H1 (cell line): Measurements from ENCODE around the gene NR1H3. TPM values are rescaled to one million over a fixed set of nuclear protein-coding genes. Genes with fewer than 3 reads are reported as not detected.

ENCODE experiments used
- BCL11A ChIP-seq, 2 experiments: IDR thresholded peaks; one replicate each; pipeline ENCODE4 v1.6.1; 2011; ENCODE audit warnings: low read depth in 2 of 2, low read length in 2 of 2, mild to moderate bottlenecking in 2 of 2
- CBX8 ChIP-seq: fragments of 300-800, 300-1000 bp; sonication (generic); IDR thresholded peaks from 2 replicates; pipeline ENCODE4 v1.7.1; 2016; ENCODE audit warnings: low read depth, low read length, borderline replicate concordance
- CHD7 ChIP-seq: fragments of 300-600 bp; sonication (generic); IDR thresholded peaks from 2 replicates; pipeline ENCODE4 v1.7.1; 2012; ENCODE audit warnings: low read length, moderate library complexity, mild to moderate bottlenecking, inconsistent platforms; ENCODE audit not compliant: insufficient replicate concordance
- GTF2F1 ChIP-seq: IDR thresholded peaks from 2 replicates; pipeline ENCODE4 v1.6.1; 2012; ENCODE audit warnings: low read depth, low read length, improper control_type of control experiment, borderline replicate concordance
- MAFK ChIP-seq: IDR thresholded peaks from 2 replicates; pipeline ENCODE4 v1.6.1; 2012; ENCODE audit warnings: low read depth, mild to moderate bottlenecking, improper control_type of control experiment, low read length
- polyA plus RNA-seq, 7 experiments: library from polyadenylated mRNA; depleted of rRNA in 3 of 7; stranded (reverse) in 5 of 7; unstranded in 2 of 7; fragments of >200 nt in 5 of 7; fragments of 200-250 nt in 2 of 7; gene quantifications; 1 replicate in 5 of 7; 2 replicates in 1 of 7; 4 replicates in 1 of 7; pipeline versions ENCODE4 v1.2.1 to v1.2.3, GENCODE V29; 2011 to 2013; ENCODE audit warnings: missing spikeins in 2 of 7, mixed read lengths in 2 of 7
- total RNA-seq: library from RNA; stranded (reverse); fragmentation: NEBNext Ultra II Directional; extraction: Animal tissue kit (Norgen Biotek cat#: 25700); gene quantifications from 2 replicates; pipeline ENCODE4 v1.2.1, GENCODE V29; 2021

NR1H3 gene
- total and polyA plus RNA-seq, 2 of the 8 experiments (the other 6 are each of a cell fraction or from before 2014, with no cell fraction given): 19.9 to 42.1 TPM

GRCh38 chr11:47257177-47257516 lies 649 bp upstream of the NR1H3 start (continued):
- TF ChIP-seq CHD7 (no peak), MAFK (no peak), CBX8 (no peak), GTF2F1 (no peak), BCL11A (IDR thresholded peaks at IDR 0.05; ENCODE audit: low read depth in 2 of 2, low read length in 2 of 2) (no peak)
- TF ChIP-seq, all 59 proteins: peak for 0
